Stomach (tissue), 4 donors: ENCODE measurements around the gene FBXL15.

Experiments
- EP300 ChIP-seq: sonication (generic); formaldehyde crosslinking; IDR thresholded peaks from one replicate; pipeline ENCODE4 v1.6.1; 2017; ENCODE audit warnings: antibody characterized with exemption
- POLR2A ChIP-seq, 4 donors: fragments of 450-650 bp; IDR thresholded peaks; one replicate each; pipeline ENCODE4 v1.6.1; 2016; ENCODE audit warnings: antibody characterized with exemption in 4 of 4, control low read depth in 2 of 4, mild to moderate bottlenecking in 1 of 4, moderate library complexity in 1 of 4
- POLR2AphosphoS5 ChIP-seq, 3 donors: sonication (generic); formaldehyde crosslinking; IDR thresholded peaks; one replicate each; pipeline ENCODE4 v1.6.1; 2016; ENCODE audit warnings: antibody characterized with exemption in 3 of 3
- TF ChIP-seq, protein P1 (sequence below), 7 experiments: fragments of 450-650 bp in 4 of 7; fragments of 200-600 bp in 3 of 7; sonication (generic) in 3 of 7; IDR thresholded peaks; one replicate each; pipeline ENCODE4 v1.5.1; 2016 to 2019; ENCODE audit warnings: antibody characterized with exemption in 7 of 7, control low read depth in 2 of 7, mild to moderate bottlenecking in 1 of 7

DNA sequence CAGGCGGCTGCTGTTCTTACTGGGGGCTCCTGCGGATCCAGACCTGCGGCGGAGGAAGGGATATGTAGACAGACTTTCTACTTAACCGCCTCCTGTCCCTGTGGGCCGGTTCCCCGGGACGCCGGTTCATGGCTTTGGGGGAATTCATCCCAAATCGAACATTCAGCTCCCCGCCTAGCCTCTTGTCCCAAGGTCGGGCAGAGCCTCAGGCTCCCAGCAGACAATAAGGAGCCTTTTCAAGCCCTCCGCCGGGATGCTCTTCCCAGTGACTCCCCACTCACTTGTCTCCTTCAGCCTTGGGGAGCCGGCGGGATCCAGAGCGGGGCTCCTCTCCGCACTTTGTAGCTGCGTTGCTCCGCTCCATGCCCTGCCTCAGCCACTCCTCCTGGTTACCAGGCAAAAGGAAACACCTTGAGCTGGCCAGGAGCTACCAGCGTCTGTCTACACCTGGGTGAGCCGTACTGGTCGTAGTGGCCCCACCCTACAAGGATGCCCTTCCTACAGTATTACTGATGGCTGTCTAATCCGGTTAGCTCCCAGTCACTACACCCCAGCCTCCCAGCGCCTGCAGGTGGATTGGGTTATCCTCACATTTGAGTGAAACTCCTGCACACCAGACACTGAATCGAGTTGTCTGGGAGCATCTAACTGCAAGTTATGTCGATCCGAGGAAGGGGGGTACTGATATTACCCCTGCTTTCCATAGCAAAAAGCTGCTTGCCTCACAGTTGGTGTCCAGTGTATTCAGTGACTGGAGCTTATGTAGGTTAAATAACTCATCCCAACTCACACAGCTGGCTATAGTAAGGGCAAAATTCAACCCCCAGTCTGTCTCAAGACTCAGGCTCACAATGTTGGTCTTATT, 30.7 kb downstream of the FBXL15 start, which contains the start of gene C10orf95:
- TF ChIP-seq, protein P1, sequence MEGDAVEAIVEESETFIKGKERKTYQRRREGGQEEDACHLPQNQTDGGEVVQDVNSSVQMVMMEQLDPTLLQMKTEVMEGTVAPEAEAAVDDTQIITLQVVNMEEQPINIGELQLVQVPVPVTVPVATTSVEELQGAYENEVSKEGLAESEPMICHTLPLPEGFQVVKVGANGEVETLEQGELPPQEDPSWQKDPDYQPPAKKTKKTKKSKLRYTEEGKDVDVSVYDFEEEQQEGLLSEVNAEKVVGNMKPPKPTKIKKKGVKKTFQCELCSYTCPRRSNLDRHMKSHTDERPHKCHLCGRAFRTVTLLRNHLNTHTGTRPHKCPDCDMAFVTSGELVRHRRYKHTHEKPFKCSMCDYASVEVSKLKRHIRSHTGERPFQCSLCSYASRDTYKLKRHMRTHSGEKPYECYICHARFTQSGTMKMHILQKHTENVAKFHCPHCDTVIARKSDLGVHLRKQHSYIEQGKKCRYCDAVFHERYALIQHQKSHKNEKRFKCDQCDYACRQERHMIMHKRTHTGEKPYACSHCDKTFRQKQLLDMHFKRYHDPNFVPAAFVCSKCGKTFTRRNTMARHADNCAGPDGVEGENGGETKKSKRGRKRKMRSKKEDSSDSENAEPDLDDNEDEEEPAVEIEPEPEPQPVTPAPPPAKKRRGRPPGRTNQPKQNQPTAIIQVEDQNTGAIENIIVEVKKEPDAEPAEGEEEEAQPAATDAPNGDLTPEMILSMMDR (IDR thresholded peaks at IDR 0.05) = no peak
- TF ChIP-seq EP300 (no peak), POLR2AphosphoS5 (IDR thresholded peaks at IDR 0.05) (no peak), POLR2A (IDR thresholded peaks at IDR 0.05) (no peak)
